HEK293 (cell line): ENCODE results near the gene CAMK2D.

ENCODE experiments used
- CTCF ChIA-PET: fragments of 350-600 bp; formaldehyde crosslinking; extraction: SDS; loops from one replicate; lab custom pipeline; 2021; ENCODE audit warnings: antibody characterized with exemption; lab: Yijun Ruan, JAX
- POLR2A ChIA-PET: fragments of 300-600 bp; formaldehyde crosslinking; extraction: SDS; loops from one replicate; lab custom pipeline; 2020; ENCODE audit warnings: antibody characterized with exemption, inconsistent platforms; lab: Yijun Ruan, JAX
- H3K27ac ChIP-seq: fragments of 200-500 bp; sonication (Bioruptor generic); 2 replicates; pipeline ENCODE4 v1.5.1; 2014; ENCODE audit warnings: low read depth, low read length, control low read depth, inconsistent platforms; ENCODE audit errors: extremely low read depth
- H3K36me3 ChIP-seq, 2 experiments: fragments of 200-500 bp in 1 of 2; sonication (Bioruptor generic) in 1 of 2; 1 replicate in 1 of 2; 2 replicates in 1 of 2; pipeline ENCODE4 v1.5.1; 2014 to 2017; ENCODE audit warnings: inconsistent platforms in 2 of 2, low read length in 2 of 2; ENCODE audit not compliant: control insufficient read depth in 2 of 2, insufficient read depth in 1 of 2
- H3K4me1 ChIP-seq: fragments of 200-500 bp; sonication (Bioruptor generic); 2 replicates; pipeline ENCODE4 v1.5.1; 2014; ENCODE audit warnings: mild to moderate bottlenecking, low read length, inconsistent platforms; ENCODE audit not compliant: control insufficient read depth, insufficient read depth
- H3K4me3 ChIP-seq: 2 replicates; pipeline ENCODE4 v1.5.1; 2011; ENCODE audit warnings: low read depth, mild to moderate bottlenecking, control low read depth, low read length, moderate library complexity
- H3K9me3 ChIP-seq: fragments of 200-500 bp; sonication (Bioruptor generic); 2 replicates; pipeline ENCODE4 v1.5.1; 2014; ENCODE audit warnings: low read depth, low read length, inconsistent platforms; ENCODE audit not compliant: control insufficient read depth, insufficient read depth
- KLF10 ChIP-seq: fragments of 450-650 bp; IDR thresholded peaks from 2 replicates; pipeline ENCODE4 v1.5.1; 2018; ENCODE audit warnings: missing biosample characterization, mild to moderate bottlenecking, missing genetic modification characterization
- MEIS1 ChIP-seq: sonication (generic); formaldehyde crosslinking; IDR thresholded peaks from 2 replicates; pipeline ENCODE4 v1.8.1; 2022; ENCODE audit warnings: missing genetic modification reagents, mild to moderate bottlenecking, borderline replicate concordance
- MZF1 ChIP-seq: fragments of 450-650 bp; formaldehyde crosslinking; IDR thresholded peaks from 2 replicates; pipeline ENCODE4 v1.5.1; 2017; ENCODE audit warnings: missing biosample characterization, missing genetic modification characterization, borderline replicate concordance
- ZFP37 ChIP-seq: fragments of 450-650 bp; formaldehyde crosslinking; IDR thresholded peaks from 2 replicates; pipeline ENCODE4 v1.5.1; 2016; ENCODE audit warnings: missing biosample characterization, missing genetic modification characterization
- ZFP41 ChIP-seq: fragments of 450-650 bp; formaldehyde crosslinking; IDR thresholded peaks from 2 replicates; pipeline ENCODE4 v1.5.1; 2016; ENCODE audit warnings: missing biosample characterization, missing genetic modification characterization, borderline replicate concordance
- ZFP69B ChIP-seq: fragments of 450-650 bp; formaldehyde crosslinking; IDR thresholded peaks from 2 replicates; pipeline ENCODE4 v1.5.1; 2016; ENCODE audit warnings: missing biosample characterization, missing genetic modification characterization
- ZNF138 ChIP-seq: fragments of 450-650 bp; formaldehyde crosslinking; IDR thresholded peaks from 2 replicates; pipeline ENCODE4 v1.5.1; 2016; ENCODE audit warnings: missing biosample characterization, missing genetic modification characterization, borderline replicate concordance
- ZNF174 ChIP-seq: fragments of 450-650 bp; formaldehyde crosslinking; IDR thresholded peaks from 2 replicates; pipeline ENCODE4 v1.5.0; 2017; ENCODE audit warnings: missing biosample characterization, mild to moderate bottlenecking, missing genetic modification characterization
- ZNF175 ChIP-seq: fragments of 450-650 bp; formaldehyde crosslinking; IDR thresholded peaks from 2 replicates; pipeline ENCODE4 v1.5.1; 2016; ENCODE audit warnings: missing biosample characterization, missing genetic modification characterization
- ZNF184 ChIP-seq: fragments of 450-650 bp; IDR thresholded peaks from 2 replicates; pipeline ENCODE4 v1.5.1; 2018; ENCODE audit warnings: missing biosample characterization, mild to moderate bottlenecking, missing genetic modification characterization
- ZNF324 ChIP-seq: fragments of 450-650 bp; formaldehyde crosslinking; IDR thresholded peaks from 2 replicates; pipeline ENCODE4 v1.5.1; 2016; ENCODE audit warnings: missing biosample characterization, missing genetic modification characterization
- ZNF426 ChIP-seq: fragments of 450-650 bp; formaldehyde crosslinking; IDR thresholded peaks from 2 replicates; pipeline ENCODE4 v1.5.1; 2017; ENCODE audit warnings: missing biosample characterization, missing genetic modification characterization, mild to moderate bottlenecking, inconsistent platforms, moderate library complexity
- ZNF473 ChIP-seq: fragments of 450-650 bp; formaldehyde crosslinking; IDR thresholded peaks from 2 replicates; pipeline ENCODE4 v1.5.1; 2017; ENCODE audit warnings: missing biosample characterization, missing genetic modification characterization
- ZNF501 ChIP-seq: fragments of 450-650 bp; formaldehyde crosslinking; IDR thresholded peaks from 2 replicates; pipeline ENCODE4 v1.5.1; 2016; ENCODE audit warnings: missing biosample characterization, missing genetic modification characterization
- ZNF510 ChIP-seq: fragments of 450-650 bp; formaldehyde crosslinking; IDR thresholded peaks from 2 replicates; pipeline ENCODE4 v1.5.1; 2018; ENCODE audit warnings: mild to moderate bottlenecking, missing genetic modification characterization, missing biosample characterization; ENCODE audit not compliant: insufficient replicate concordance
- ZNF529 ChIP-seq: fragments of 450-650 bp; formaldehyde crosslinking; IDR thresholded peaks from 2 replicates; pipeline ENCODE4 v1.5.1; 2017; ENCODE audit warnings: missing genetic modification characterization, missing biosample characterization; ENCODE audit not compliant: insufficient replicate concordance
- ZNF561 ChIP-seq: fragments of 450-650 bp; IDR thresholded peaks from 2 replicates; pipeline ENCODE4 v1.5.1; 2018; ENCODE audit warnings: missing biosample characterization, missing genetic modification characterization, borderline replicate concordance
- ZNF624 ChIP-seq: fragments of 450-650 bp; formaldehyde crosslinking; IDR thresholded peaks from 2 replicates; pipeline ENCODE4 v1.5.1; 2017; ENCODE audit warnings: missing biosample characterization, missing genetic modification characterization
- ZNF664 ChIP-seq: fragments of 450-650 bp; formaldehyde crosslinking; IDR thresholded peaks from 2 replicates; pipeline ENCODE4 v1.5.1; 2016; ENCODE audit warnings: missing biosample characterization, missing genetic modification characterization
- ZNF677 ChIP-seq: fragments of 450-650 bp; IDR thresholded peaks from 2 replicates; pipeline ENCODE4 v1.5.0; 2018; ENCODE audit warnings: missing biosample characterization, mild to moderate bottlenecking, missing genetic modification characterization, moderate library complexity
- ZNF704 ChIP-seq: fragments of 450-650 bp; formaldehyde crosslinking; IDR thresholded peaks from 2 replicates; pipeline ENCODE4 v1.5.1; 2016; ENCODE audit warnings: missing biosample characterization, missing genetic modification characterization
- ZNF830 ChIP-seq: fragments of 450-650 bp; IDR thresholded peaks from 2 replicates; pipeline ENCODE4 v1.5.0; 2018; ENCODE audit warnings: missing biosample characterization, missing genetic modification characterization, low read depth, mild to moderate bottlenecking, moderate library complexity
- ZSCAN18 ChIP-seq: fragments of 450-650 bp; formaldehyde crosslinking; IDR thresholded peaks from 2 replicates; pipeline ENCODE4 v1.5.1; 2016; ENCODE audit warnings: missing biosample characterization, missing genetic modification characterization
- ZXDB ChIP-seq: fragments of 450-650 bp; formaldehyde crosslinking; IDR thresholded peaks from 2 replicates; pipeline ENCODE4 v1.5.1; 2016; ENCODE audit warnings: missing biosample characterization, missing genetic modification characterization
- TF ChIP-seq, protein P1 (sequence below): fragments of 450-650 bp; formaldehyde crosslinking; IDR thresholded peaks from 2 replicates; pipeline ENCODE4 v1.5.1; 2016; ENCODE audit warnings: missing biosample characterization, missing genetic modification characterization
- TF ChIP-seq, protein P2 (sequence below): fragments of 450-650 bp; formaldehyde crosslinking; IDR thresholded peaks from 2 replicates; pipeline ENCODE4 v1.5.1; 2017; ENCODE audit warnings: missing biosample characterization, missing genetic modification characterization

The CAMK2D gene

GRCh38 chr4:113634081-113634969 lies 127.2 kb downstream of the CAMK2D start:
- TF ChIP-seq MZF1 (tag by site-specific recombination) (no peak), ZFP69B (tag by site-specific recombination) (no peak), ZNF510 (tag by site-specific recombination) (no peak)
- Histone ChIP-seq H3K27ac (no peak overlapping the region), H3K4me3 (no peak overlapping the region), H3K4me1 (peaks cover 31% of the 10 kb centered on the region), H3K9me3 (no peaks in the 10 kb centered on the region), H3K36me3 (no peaks in the 10 kb centered on the region)
- POLR2A ChIA-PET, result no interaction called here
- CTCF ChIA-PET, result interaction anchor here (1.1 kb wide), 1 partner anchor 37 kb away, joined by 3 read pairs; no protein-coding TSS in a partner anchor

GRCh38 chr4:113633467-113633866 lies 128.1 kb downstream of the CAMK2D start:
- no peak overlapping the region for H3K27ac ChIP-seq
- H3K9me3 ChIP-seq, result no peaks in the 10 kb centered on the region
- POLR2A ChIA-PET, result no interaction called here
- peaks cover 29% of the 10 kb centered on the region for H3K4me1 ChIP-seq
- TF ChIP-seq, protein P1, sequence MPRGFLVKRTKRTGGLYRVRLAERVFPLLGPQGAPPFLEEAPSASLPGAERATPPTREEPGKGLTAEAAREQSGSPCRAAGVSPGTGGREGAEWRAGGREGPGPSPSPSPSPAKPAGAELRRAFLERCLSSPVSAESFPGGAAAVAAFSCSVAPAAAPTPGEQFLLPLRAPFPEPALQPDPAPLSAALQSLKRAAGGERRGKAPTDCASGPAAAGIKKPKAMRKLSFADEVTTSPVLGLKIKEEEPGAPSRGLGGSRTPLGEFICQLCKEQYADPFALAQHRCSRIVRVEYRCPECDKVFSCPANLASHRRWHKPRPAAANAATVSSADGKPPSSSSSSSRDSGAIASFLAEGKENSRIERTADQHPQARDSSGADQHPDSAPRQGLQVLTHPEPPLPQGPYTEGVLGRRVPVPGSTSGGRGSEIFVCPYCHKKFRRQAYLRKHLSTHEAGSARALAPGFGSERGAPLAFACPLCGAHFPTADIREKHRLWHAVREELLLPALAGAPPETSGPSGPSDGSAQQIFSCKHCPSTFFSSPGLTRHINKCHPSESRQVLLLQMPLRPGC (tag by site-specific recombination), result no peak
- no peak for TF ChIP-seq ZNF704
- TF ChIP-seq ZNF664, result no peak
- no peak for TF ChIP-seq ZXDB (tag by site-specific recombination)
- no peak for TF ChIP-seq MZF1 (tag by site-specific recombination)
- no peak for TF ChIP-seq ZFP37 (tag by site-specific recombination)
- TF ChIP-seq ZNF174 (tag by site-specific recombination), result no peak
- TF ChIP-seq ZNF830 (tag by site-specific recombination), result no peak
- TF ChIP-seq ZNF426 (tag by site-specific recombination), result no peak
- no peak for TF ChIP-seq KLF10
- TF ChIP-seq ZNF624 (tag by site-specific recombination), result no peak
- no peak for TF ChIP-seq ZNF561 (tag by site-specific recombination)
- TF ChIP-seq, all 188 proteins: peak for 0
- CTCF ChIA-PET, result interaction anchor here (0.7 kb wide), 2 partner anchors 64 to 70 kb away, joined by 3 read pairs; no protein-coding TSS in a partner anchor
- no peak overlapping the region for H3K4me3 ChIP-seq
- H3K36me3 ChIP-seq, result no peaks in the 10 kb centered on the region

DNA sequence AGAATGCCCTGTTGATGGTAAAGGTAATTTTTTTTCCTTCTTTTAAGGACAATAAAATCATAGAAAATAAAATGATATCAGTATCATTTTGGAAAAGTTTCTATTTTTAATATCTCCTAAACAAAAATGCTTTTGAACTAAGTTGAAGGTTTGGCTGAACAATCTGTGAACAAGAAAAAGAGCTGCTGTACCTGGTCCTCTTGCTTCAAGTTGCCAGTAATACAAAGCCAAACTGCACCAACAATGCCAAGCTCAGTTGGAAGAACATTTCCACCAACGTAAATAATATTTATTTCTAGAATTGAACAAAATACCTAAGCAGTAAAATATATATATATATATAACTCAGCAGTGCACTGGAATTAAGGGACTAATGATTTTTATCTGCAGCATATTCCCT lies 132.8 kb downstream of the CAMK2D start:
- Histone ChIP-seq H3K4me3 (no peak overlapping the region), H3K4me1 (peaks cover 5% of the 10 kb centered on the region; the same call in 1 of the 2 replicates), H3K9me3 (no peaks in the 10 kb centered on the region), H3K27ac (no peak overlapping the region), H3K36me3 (no peaks in the 10 kb centered on the region)
- no peak for TF ChIP-seq ZNF529 (tag by site-specific recombination)
- TF ChIP-seq MEIS1, result no peak
- TF ChIP-seq, protein P2, sequence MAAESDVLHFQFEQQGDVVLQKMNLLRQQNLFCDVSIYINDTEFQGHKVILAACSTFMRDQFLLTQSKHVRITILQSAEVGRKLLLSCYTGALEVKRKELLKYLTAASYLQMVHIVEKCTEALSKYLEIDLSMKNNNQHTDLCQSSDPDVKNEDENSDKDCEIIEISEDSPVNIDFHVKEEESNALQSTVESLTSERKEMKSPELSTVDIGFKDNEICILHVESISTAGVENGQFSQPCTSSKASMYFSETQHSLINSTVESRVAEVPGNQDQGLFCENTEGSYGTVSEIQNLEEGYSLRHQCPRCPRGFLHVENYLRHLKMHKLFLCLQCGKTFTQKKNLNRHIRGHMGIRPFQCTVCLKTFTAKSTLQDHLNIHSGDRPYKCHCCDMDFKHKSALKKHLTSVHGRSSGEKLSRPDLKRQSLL (tag by site-specific recombination), result no peak
- TF ChIP-seq ZNF324, result no peak
- no peak for TF ChIP-seq ZNF677 (tag by site-specific recombination)
- no peak for TF ChIP-seq ZNF138 (tag by site-specific recombination)
- TF ChIP-seq ZNF426 (tag by site-specific recombination), result no peak
- TF ChIP-seq ZNF175, result no peak
- TF ChIP-seq ZNF184, result no peak
- TF ChIP-seq ZFP41, result no peak
- TF ChIP-seq ZNF501 (tag by site-specific recombination), result no peak
- no peak for TF ChIP-seq ZNF473
- TF ChIP-seq ZSCAN18 (tag by site-specific recombination), result no peak
- ChIA-PET CTCF (no interaction called here), POLR2A (no interaction called here)
